GM23338 (cell line): ENCODE data around the gene ADAMTS20. TPM values are rescaled to one million over a fixed set of nuclear protein-coding genes. Genes with fewer than 3 reads are reported as not detected.

Experiments used
- ATAC-seq: fragments of 200-7000 bp; cut with Tn5 transposase; 3 replicates; pipeline ENCODE4 v1.9.1; 2020
- DNase-seq: peaks from one replicate; pipeline ENCODE4 v3.0.0-alpha.2; 2015; ENCODE audit warnings: low spot score
- H2AFZ ChIP-seq: fragments of 200-600 bp; sonication (generic); 2 replicates; pipeline ENCODE4 v1.8.0; 2016; ENCODE audit warnings: antibody characterized with exemption, mild to moderate bottlenecking, moderate library complexity
- H3F3A ChIP-seq: fragments of 200-600 bp; sonication (generic); replicated peaks from 2 replicates; pipeline ENCODE4 v1.8.0; 2017; ENCODE audit warnings: antibody characterized with exemption, mixed run types, low read depth
- H3K27ac ChIP-seq: fragments of 200-600 bp; sonication (generic); 2 replicates; pipeline ENCODE4 v1.6.1; 2016; ENCODE audit warnings: low read depth
- H3K27me3 ChIP-seq: fragments of 200-600 bp; sonication (generic); 2 replicates; pipeline ENCODE4 v1.8.0; 2016; ENCODE audit warnings: mild to moderate bottlenecking, mixed run types, moderate library complexity; ENCODE audit not compliant: insufficient read depth
- H3K36me3 ChIP-seq: fragments of 200-600 bp; sonication (generic); 2 replicates; pipeline ENCODE4 v1.8.0; 2016; ENCODE audit warnings: mild to moderate bottlenecking; ENCODE audit not compliant: insufficient read depth
- H3K4me1 ChIP-seq: fragments of 200-600 bp; sonication (generic); 2 replicates; pipeline ENCODE4 v1.8.0; 2016; ENCODE audit warnings: mild to moderate bottlenecking, moderate library complexity; ENCODE audit not compliant: insufficient read depth
- H3K4me2 ChIP-seq: fragments of 200-600 bp; sonication (generic); 2 replicates; pipeline ENCODE4 v1.7.1; 2017; ENCODE audit warnings: mixed run types
- H3K4me3 ChIP-seq: fragments of 200-600 bp; sonication (generic); 2 replicates; pipeline ENCODE4 v1.6.1; 2016; ENCODE audit warnings: mixed run types
- H3K79me2 ChIP-seq: fragments of 200-600 bp; sonication (generic); replicated peaks from 2 replicates; pipeline ENCODE4 v1.8.0; 2017; ENCODE audit warnings: mild to moderate bottlenecking; ENCODE audit not compliant: insufficient read depth
- H3K9me2 ChIP-seq: fragments of 200-600 bp; sonication (generic); 2 replicates; pipeline ENCODE4 v1.8.0; 2017; ENCODE audit not compliant: insufficient read depth
- H4K20me1 ChIP-seq: fragments of 200-600 bp; sonication (generic); replicated peaks from 2 replicates; pipeline ENCODE4 v1.8.0; 2017; ENCODE audit warnings: mild to moderate bottlenecking; ENCODE audit not compliant: insufficient read depth
- H3K27ac Mint-ChIP-seq: 2 replicates; pipeline ENCODE4 v1.8.0; 2020; ENCODE audit warnings: inconsistent platforms, mild to moderate bottlenecking, moderate library complexity, mixed read lengths
- H3K27me3 Mint-ChIP-seq: 3 replicates; pipeline ENCODE4 v1.8.0; 2022; ENCODE audit warnings: low read depth, mild to moderate bottlenecking, moderate library complexity, mixed read lengths, inconsistent platforms; ENCODE audit not compliant: insufficient read depth, poor library complexity
- H3K36me3 Mint-ChIP-seq: 3 replicates; pipeline ENCODE4 v1.8.0; 2021; ENCODE audit warnings: low read depth, mild to moderate bottlenecking, inconsistent platforms, moderate library complexity, mixed read lengths
- H3K4me1 Mint-ChIP-seq: 3 replicates; pipeline ENCODE4 v1.8.0; 2020; ENCODE audit warnings: mild to moderate bottlenecking, inconsistent platforms, mixed read lengths
- H3K4me3 Mint-ChIP-seq: 3 replicates; pipeline ENCODE4 v1.8.0; 2021; ENCODE audit warnings: moderate library complexity, mild to moderate bottlenecking, inconsistent platforms, mixed read lengths
- H3K9me3 Mint-ChIP-seq: 3 replicates; pipeline ENCODE4 v1.8.0; 2020; ENCODE audit warnings: moderate library complexity, mild to moderate bottlenecking, inconsistent platforms, mixed read lengths
- CREB1 ChIP-seq: fragments of 250-450 bp; sonication (Bioruptor Pico); IDR thresholded peaks from 2 replicates; pipeline ENCODE4 v1.5.0; 2020; ENCODE audit warnings: low read depth, mild to moderate bottlenecking, moderate library complexity
- EZH2 ChIP-seq: fragments of 200-600 bp; sonication (generic); IDR thresholded peaks from one replicate; pipeline ENCODE4 v1.8.0; 2017; ENCODE audit warnings: antibody characterized with exemption, mild to moderate bottlenecking, low read depth; ENCODE audit not compliant: unreplicated experiment
- EZH2phosphoT487 ChIP-seq: fragments of 200-600 bp; sonication (generic); IDR thresholded peaks from one replicate; pipeline ENCODE4 v1.8.1; 2018; ENCODE audit warnings: antibody characterized with exemption; ENCODE audit not compliant: unreplicated experiment
- JUNB ChIP-seq: IDR thresholded peaks from one replicate; pipeline ENCODE4 v1.6.1; 2016; ENCODE audit warnings: antibody characterized with exemption; ENCODE audit not compliant: unreplicated experiment
- NANOG ChIP-seq: IDR thresholded peaks from 2 replicates; pipeline ENCODE4 v1.6.1; 2016; ENCODE audit warnings: antibody characterized with exemption, borderline replicate concordance
- POLR2AphosphoS5 ChIP-seq: IDR thresholded peaks from 2 replicates; pipeline ENCODE4 v1.6.1; 2016; ENCODE audit warnings: antibody characterized with exemption, low read depth
- STAT1 ChIP-seq: IDR thresholded peaks from one replicate; pipeline ENCODE4 v1.6.1; 2016; ENCODE audit warnings: antibody characterized with exemption; ENCODE audit not compliant: unreplicated experiment
- ZNF114 ChIP-seq: fragments of 250-450 bp; sonication (Bioruptor Pico); IDR thresholded peaks from 2 replicates; pipeline ENCODE4 v1.5.0; 2020; ENCODE audit warnings: mild to moderate bottlenecking, moderate library complexity
- ZNF331 ChIP-seq: fragments of 250-450 bp; sonication (Bioruptor Pico); IDR thresholded peaks from 2 replicates; pipeline ENCODE4 v1.5.0; 2020; ENCODE audit warnings: low read depth, mild to moderate bottlenecking, moderate library complexity
- polyA plus RNA-seq: library from polyadenylated mRNA; unstranded; fragments of >200 nt; fragmentation: Nextera tagmentation; extraction: Ambion mirVana; gene quantifications from 2 replicates; pipeline ENCODE4 v1.2.1, GENCODE V29; 2016
- total RNA-seq: library from RNA; depleted of rRNA; stranded (reverse); fragments of >200 nt; shearing (Covaris generic); gene quantifications from 2 replicates; pipeline ENCODE4 v1.2.3, GENCODE V29; 2014
- TF ChIP-seq, protein P1 (sequence below): fragments of 250-450 bp; sonication (Bioruptor Pico); IDR thresholded peaks from 2 replicates; pipeline ENCODE4 v1.5.0; 2020; ENCODE audit warnings: mild to moderate bottlenecking, moderate library complexity
- TF ChIP-seq, protein P2 (sequence below), 2 experiments: fragments of 200-600 bp in 1 of 2; sonication (generic) in 1 of 2; conservative IDR thresholded peaks; 2 replicates each; pipeline versions ENCODE4 v1.5.1 to v1.6.1; 2016 to 2017; ENCODE audit warnings: antibody characterized with exemption in 2 of 2, low read depth in 2 of 2, mild to moderate bottlenecking in 2 of 2, moderate library complexity in 1 of 2
- TF ChIP-seq, protein P3 (sequence below): IDR thresholded peaks from 2 replicates; pipeline ENCODE4 v1.6.1; 2016; ENCODE audit warnings: antibody characterized with exemption

Gene ADAMTS20
- total and polyA plus RNA-seq, 2 experiments from 2014 or later, result 2.0 to 9.3 TPM

GRCh38 chr12:43480591-43480990 lies 71.4 kb downstream of the ADAMTS20 start (continued):
- TF ChIP-seq JUNB, result no peak
- TF ChIP-seq, protein P1, sequence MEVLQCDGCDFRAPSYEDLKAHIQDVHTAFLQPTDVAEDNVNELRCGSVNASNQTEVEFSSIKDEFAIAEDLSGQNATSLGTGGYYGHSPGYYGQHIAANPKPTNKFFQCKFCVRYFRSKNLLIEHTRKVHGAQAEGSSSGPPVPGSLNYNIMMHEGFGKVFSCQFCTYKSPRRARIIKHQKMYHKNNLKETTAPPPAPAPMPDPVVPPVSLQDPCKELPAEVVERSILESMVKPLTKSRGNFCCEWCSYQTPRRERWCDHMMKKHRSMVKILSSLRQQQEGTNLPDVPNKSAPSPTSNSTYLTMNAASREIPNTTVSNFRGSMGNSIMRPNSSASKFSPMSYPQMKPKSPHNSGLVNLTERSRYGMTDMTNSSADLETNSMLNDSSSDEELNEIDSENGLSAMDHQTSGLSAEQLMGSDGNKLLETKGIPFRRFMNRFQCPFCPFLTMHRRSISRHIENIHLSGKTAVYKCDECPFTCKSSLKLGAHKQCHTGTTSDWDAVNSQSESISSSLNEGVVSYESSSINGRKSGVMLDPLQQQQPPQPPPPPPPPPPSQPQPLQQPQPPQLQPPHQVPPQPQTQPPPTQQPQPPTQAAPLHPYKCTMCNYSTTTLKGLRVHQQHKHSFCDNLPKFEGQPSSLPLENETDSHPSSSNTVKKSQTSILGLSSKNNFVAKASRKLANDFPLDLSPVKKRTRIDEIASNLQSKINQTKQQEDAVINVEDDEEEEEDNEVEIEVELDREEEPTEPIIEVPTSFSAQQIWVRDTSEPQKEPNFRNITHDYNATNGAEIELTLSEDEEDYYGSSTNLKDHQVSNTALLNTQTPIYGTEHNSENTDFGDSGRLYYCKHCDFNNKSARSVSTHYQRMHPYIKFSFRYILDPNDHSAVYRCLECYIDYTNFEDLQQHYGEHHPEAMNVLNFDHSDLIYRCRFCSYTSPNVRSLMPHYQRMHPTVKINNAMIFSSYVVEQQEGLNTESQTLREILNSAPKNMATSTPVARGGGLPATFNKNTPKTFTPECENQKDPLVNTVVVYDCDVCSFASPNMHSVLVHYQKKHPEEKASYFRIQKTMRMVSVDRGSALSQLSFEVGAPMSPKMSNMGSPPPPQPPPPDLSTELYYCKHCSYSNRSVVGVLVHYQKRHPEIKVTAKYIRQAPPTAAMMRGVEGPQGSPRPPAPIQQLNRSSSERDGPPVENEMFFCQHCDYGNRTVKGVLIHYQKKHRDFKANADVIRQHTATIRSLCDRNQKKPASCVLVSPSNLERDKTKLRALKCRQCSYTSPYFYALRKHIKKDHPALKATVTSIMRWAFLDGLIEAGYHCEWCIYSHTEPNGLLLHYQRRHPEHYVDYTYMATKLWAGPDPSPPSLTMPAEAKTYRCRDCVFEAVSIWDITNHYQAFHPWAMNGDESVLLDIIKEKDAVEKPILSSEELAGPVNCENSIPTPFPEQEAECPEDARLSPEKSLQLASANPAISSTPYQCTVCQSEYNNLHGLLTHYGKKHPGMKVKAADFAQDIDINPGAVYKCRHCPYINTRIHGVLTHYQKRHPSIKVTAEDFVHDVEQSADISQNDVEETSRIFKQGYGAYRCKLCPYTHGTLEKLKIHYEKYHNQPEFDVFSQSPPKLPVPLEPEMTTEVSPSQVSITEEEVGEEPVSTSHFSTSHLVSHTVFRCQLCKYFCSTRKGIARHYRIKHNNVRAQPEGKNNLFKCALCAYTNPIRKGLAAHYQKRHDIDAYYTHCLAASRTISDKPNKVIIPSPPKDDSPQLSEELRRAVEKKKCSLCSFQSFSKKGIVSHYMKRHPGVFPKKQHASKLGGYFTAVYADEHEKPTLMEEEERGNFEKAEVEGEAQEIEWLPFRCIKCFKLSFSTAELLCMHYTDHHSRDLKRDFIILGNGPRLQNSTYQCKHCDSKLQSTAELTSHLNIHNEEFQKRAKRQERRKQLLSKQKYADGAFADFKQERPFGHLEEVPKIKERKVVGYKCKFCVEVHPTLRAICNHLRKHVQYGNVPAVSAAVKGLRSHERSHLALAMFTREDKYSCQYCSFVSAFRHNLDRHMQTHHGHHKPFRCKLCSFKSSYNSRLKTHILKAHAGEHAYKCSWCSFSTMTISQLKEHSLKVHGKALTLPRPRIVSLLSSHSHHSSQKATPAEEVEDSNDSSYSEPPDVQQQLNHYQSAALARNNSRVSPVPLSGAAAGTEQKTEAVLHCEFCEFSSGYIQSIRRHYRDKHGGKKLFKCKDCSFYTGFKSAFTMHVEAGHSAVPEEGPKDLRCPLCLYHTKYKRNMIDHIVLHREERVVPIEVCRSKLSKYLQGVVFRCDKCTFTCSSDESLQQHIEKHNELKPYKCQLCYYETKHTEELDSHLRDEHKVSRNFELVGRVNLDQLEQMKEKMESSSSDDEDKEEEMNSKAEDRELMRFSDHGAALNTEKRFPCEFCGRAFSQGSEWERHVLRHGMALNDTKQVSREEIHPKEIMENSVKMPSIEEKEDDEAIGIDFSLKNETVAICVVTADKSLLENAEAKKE (CRISPR knock-in tag), result no peak
- TF ChIP-seq EZH2, result no peak
- TF ChIP-seq ZNF114 (CRISPR knock-in tag), result no peak

DNA sequence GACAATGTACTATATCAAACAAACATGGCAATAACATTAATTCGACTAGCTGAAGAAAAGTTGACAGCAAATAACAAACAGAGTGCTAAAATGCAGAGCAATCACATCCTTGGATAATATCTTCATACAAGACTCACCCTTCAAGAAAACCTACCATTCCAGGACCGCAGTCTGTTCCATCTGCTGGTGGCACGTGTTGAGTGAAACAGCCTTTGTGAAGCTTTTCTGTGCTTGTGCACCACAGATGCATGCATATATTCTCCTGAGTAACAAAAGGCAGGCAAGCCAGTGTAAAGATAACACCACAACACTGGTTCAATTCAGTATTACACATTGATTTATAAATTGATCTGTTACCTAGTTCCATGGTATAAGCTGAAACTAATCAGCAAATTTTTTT lies 89.3 kb downstream of the ADAMTS20 start:
- Histone ChIP-seq H3F3A (no peaks in the 10 kb centered on the region), H3K4me3 (no peak overlapping the region), H3K4me2 (no peak overlapping the region), H3K4me1 (no peaks in the 10 kb centered on the region), H4K20me1 (0 out of 2 replicates have a peak, but pooled peaks cover 2% of the 10 kb centered on the region), H3K36me3 (peaks cover 3% of the 10 kb centered on the region; the same call in 1 of the 2 replicates), H3K9me2 (peaks cover 7% of the 10 kb centered on the region), H2AFZ (no peak overlapping the region), H3K27ac (no peak overlapping the region), H3K79me2 (no peaks in the 10 kb centered on the region), H3K27me3 (no peaks in the 10 kb centered on the region)
- DNase-seq (no peak), ATAC-seq (no peak)
- Mint-ChIP-seq H3K27ac (no peak overlapping the region), H3K4me1 (no peaks in the 10 kb centered on the region), H3K27me3 (no peaks in the 10 kb centered on the region), H3K36me3 (peaks cover 20% of the 10 kb centered on the region), H3K9me3 (peaks cover 6% of the 10 kb centered on the region), H3K4me3 (no peak overlapping the region)
- TF ChIP-seq JUNB (no peak), NANOG (no peak), CREB1 (CRISPR knock-in tag) (no peak), ZNF331 (no peak), POLR2AphosphoS5 (no peak), EZH2phosphoT487 (no peak), EZH2 (no peak), STAT1 (no peak)
- TF ChIP-seq, protein P2, sequence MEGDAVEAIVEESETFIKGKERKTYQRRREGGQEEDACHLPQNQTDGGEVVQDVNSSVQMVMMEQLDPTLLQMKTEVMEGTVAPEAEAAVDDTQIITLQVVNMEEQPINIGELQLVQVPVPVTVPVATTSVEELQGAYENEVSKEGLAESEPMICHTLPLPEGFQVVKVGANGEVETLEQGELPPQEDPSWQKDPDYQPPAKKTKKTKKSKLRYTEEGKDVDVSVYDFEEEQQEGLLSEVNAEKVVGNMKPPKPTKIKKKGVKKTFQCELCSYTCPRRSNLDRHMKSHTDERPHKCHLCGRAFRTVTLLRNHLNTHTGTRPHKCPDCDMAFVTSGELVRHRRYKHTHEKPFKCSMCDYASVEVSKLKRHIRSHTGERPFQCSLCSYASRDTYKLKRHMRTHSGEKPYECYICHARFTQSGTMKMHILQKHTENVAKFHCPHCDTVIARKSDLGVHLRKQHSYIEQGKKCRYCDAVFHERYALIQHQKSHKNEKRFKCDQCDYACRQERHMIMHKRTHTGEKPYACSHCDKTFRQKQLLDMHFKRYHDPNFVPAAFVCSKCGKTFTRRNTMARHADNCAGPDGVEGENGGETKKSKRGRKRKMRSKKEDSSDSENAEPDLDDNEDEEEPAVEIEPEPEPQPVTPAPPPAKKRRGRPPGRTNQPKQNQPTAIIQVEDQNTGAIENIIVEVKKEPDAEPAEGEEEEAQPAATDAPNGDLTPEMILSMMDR (conservative IDR thresholded peaks at IDR 0.05; ENCODE audit: low read depth in 2 of 2), result no peak
- TF ChIP-seq, protein P3, sequence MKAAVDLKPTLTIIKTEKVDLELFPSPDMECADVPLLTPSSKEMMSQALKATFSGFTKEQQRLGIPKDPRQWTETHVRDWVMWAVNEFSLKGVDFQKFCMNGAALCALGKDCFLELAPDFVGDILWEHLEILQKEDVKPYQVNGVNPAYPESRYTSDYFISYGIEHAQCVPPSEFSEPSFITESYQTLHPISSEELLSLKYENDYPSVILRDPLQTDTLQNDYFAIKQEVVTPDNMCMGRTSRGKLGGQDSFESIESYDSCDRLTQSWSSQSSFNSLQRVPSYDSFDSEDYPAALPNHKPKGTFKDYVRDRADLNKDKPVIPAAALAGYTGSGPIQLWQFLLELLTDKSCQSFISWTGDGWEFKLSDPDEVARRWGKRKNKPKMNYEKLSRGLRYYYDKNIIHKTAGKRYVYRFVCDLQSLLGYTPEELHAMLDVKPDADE, result no peak
